D721Med (cell line): ENCODE results near the gene HADHB.

ENCODE experiments used
- DNase-seq: peaks from one replicate; pipeline ENCODE4 v3.0.0; 2011; ENCODE audit warnings: low spot score; ENCODE audit not compliant: insufficient read length
- FAIRE-seq: peaks from 2 replicates; lab custom pipeline; 2011; peaks lifted over from hg19 to GRCh38; lab: Jason Lieb, UNC
- CTCF ChIP-seq: IDR thresholded peaks from 2 replicates; pipeline ENCODE4 v1.5.1; 2012; ENCODE audit warnings: mild to moderate bottlenecking, control low read depth; ENCODE audit not compliant: insufficient read depth; ENCODE audit errors: missing control alignments

Gene HADHB

GRCh38 chr2:26276484-26277227 lies 31.9 kb downstream of the HADHB start:
- TF ChIP-seq CTCF = no peak
- DNase-seq (no peak), FAIRE-seq (no peak)

GRCh38 chr2:26279886-26280285 lies 35.1 kb downstream of the HADHB start:
- DNase-seq (no peak), FAIRE-seq (no peak)
- TF ChIP-seq CTCF = no peak

DNA sequence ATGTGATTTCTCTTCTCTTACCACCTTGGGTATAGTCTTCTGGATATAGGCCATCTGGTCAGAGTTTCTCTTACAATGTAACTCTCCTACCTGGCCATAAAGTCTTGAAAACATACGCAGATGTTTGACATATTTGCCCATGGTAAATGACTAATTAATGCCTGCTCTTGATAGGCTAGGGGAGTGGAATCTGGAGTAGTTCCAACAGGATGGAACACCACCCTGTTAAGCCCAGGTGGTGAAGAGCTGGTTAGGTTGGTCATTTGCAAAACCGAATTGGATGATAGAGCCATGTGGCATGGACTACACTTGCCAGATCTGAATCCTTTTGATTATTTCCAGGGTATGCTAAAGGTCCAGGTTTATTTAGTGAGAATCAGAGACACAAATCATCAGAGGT lies 36.5 kb downstream of the HADHB start:
- FAIRE-seq = no peak
- DNase-seq = no peak
- no peak for TF ChIP-seq CTCF

- no peak for FAIRE-seq
Observed at GRCh38 chr2:26283606-26284005, 38.9 kb downstream of the HADHB start.

DNA sequence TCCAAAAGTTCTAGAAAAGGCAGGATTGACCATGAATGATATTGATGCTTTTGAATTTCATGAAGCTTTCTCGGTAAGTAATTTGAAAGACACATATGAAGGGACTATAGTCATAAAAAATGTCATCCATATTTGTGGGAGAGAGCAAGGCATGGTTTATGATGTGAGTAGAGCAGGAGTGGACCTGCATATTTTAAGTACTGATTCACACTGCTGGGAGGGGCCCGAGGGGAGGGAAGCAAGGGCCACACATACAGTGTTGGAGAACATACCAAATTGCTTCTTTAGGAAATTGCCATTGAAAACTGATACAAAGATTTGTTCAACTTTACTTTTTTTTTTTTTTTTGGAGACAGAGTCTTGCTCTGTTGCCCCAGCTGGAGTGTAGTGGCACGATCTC lies 39.4 kb downstream of the HADHB start:
- FAIRE-seq (no peak), DNase-seq (no peak)
- TF ChIP-seq CTCF = no peak

More at GRCh38 chr2:26283606-26284005, 38.9 kb downstream of the HADHB start:
- TF ChIP-seq CTCF = no peak
- DNase-seq = no peak

DNA sequence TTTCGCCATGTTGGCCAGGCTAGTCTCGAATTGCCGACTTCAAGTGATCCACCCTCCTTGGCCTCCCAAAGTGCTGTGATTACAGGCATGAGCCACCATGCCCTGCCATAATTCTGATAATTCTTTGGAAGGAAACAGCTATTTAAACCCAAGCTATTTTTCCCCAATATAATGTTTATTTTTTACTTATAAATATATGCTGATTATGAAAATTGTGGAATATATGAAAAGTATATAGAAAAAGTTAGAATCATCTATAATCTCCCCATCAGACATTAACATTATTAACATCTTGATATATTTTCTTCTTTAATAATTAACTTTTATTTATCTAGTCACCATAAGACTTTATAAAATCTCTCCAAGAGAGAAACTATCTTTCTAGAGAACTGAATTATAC lies 41.2 kb downstream of the HADHB start:
- FAIRE-seq = no peak
- TF ChIP-seq CTCF = no peak
- DNase-seq = no peak

GRCh38 chr2:26290001-26290400 lies 45.3 kb downstream of the HADHB start:
- no peak for TF ChIP-seq CTCF
- FAIRE-seq = no peak
- no peak for DNase-seq
